CD8-positive, alpha-beta memory T cell (primary cell): ENCODE data around the gene TBX4. TPM values are rescaled to one million over a fixed set of nuclear protein-coding genes. Genes with fewer than 3 reads are reported as not detected.

Experiments used
- polyA plus RNA-seq: library from polyadenylated mRNA; unstranded; fragments of 300-500 nt; fragmentation: Illumina TruSeq; gene quantifications from one replicate; pipeline ENCODE4 v1.2.3, GENCODE V29; 2021
- total RNA-seq, 2 experiments: library from RNA; stranded (reverse); gene quantifications; one replicate each; pipeline ENCODE4 v1.2.3, GENCODE V29; 2021

TBX4 gene
- total and polyA plus RNA-seq, 3 experiments from 2014 or later: not detected

Other genes with a start within 250 kb of the TBX4 start
- under 1 TPM; 0.11 to 0.13 TPM for gene TBX2, start 52.6 kb upstream of the TBX4 start, total RNA-seq
- gene TBX2, start 52.6 kb upstream of the TBX4 start, polyA plus RNA-seq: not detected
- not detected for gene NACA2, start 138.8 kb downstream of the TBX4 start, total RNA-seq
- gene NACA2, start 138.8 kb downstream of the TBX4 start, polyA plus RNA-seq: not detected